ENCODE results near the gene IL11RA. TPM values are rescaled to one million over a fixed set of nuclear protein-coding genes. Genes with fewer than 3 reads are reported as not detected.

Gene IL11RA
- polyA plus RNA-seq, 1 donor: 60.9 TPM

- no CpG with 5 or more reads among the region's 1 CpG for WGBS (ENCODE audit: insufficient coverage, low lambda C conversion rate)
- Histone ChIP-seq H3K9me3 (ENCODE audit: control insufficient read depth, low read depth, low read length) (no peaks in the 10 kb centered on the region), H3K27ac (ENCODE audit: low read length) (no peak overlapping the region), H3K4me1 (ENCODE audit: control insufficient read depth, insufficient read depth, low read length) (peaks cover 29% of the 10 kb centered on the region), H3K27me3 (ENCODE audit: control insufficient read depth, insufficient read depth, low read length) (no peaks in the 10 kb centered on the region), H3K36me3 (ENCODE audit: control insufficient read depth, insufficient read depth, low read length) (no peaks in the 10 kb centered on the region), H3K4me3 (ENCODE audit: low read length) (no peak overlapping the region)
- DNase-seq: no peak
Measured at GRCh38 chr9:34642679-34643078, 9.3 kb upstream of the IL11RA start.

GRCh38 chr9:34644766-34645314, 7.1 kb upstream of the IL11RA start:
- Histone ChIP-seq H3K36me3 (ENCODE audit: control insufficient read depth, insufficient read depth, low read length) (peaks cover 17% of the 10 kb centered on the region), H3K27me3 (ENCODE audit: control insufficient read depth, insufficient read depth, low read length) (no peaks in the 10 kb centered on the region), H3K4me3 (ENCODE audit: low read length) (no peak overlapping the region), H3K4me1 (ENCODE audit: control insufficient read depth, insufficient read depth, low read length) (peaks cover 35% of the 10 kb centered on the region), H3K27ac (ENCODE audit: low read length) (peak overlapping the region; percentile 33), H3K9me3 (ENCODE audit: control insufficient read depth, low read depth, low read length) (no peaks in the 10 kb centered on the region)
- DNase-seq: peak; percentile 81 to 87

GRCh38 chr9:34646211-34647083, 5.5 kb upstream of the IL11RA start, which contains the start of gene GALT:
TSS of gene GALT (plus strand) at chr9:34646675. CDS start at chr9:34646705, 30 bp downstream.
- H3K4me1 ChIP-seq (ENCODE audit: control insufficient read depth, insufficient read depth, low read length): peaks cover 41% of the 10 kb centered on the region
- peak within 1 kb of the TSS; percentile 91 for H3K27ac ChIP-seq (ENCODE audit: low read length)
- peak; percentile 90 to 97 for DNase-seq
- peaks cover 22% of the 10 kb centered on the region for H3K36me3 ChIP-seq (ENCODE audit: control insufficient read depth, insufficient read depth, low read length)
- H3K4me3 ChIP-seq (ENCODE audit: low read length): peak within 1 kb of the TSS; percentile 84
- WGBS (ENCODE audit: insufficient coverage, low lambda C conversion rate): no CpG with 5 or more reads among the region's 43 CpGs
- H3K27me3 ChIP-seq (ENCODE audit: control insufficient read depth, insufficient read depth, low read length): no peaks in the 10 kb centered on the region
- no peaks in the 10 kb centered on the region for H3K9me3 ChIP-seq (ENCODE audit: control insufficient read depth, low read depth, low read length)

DNA sequence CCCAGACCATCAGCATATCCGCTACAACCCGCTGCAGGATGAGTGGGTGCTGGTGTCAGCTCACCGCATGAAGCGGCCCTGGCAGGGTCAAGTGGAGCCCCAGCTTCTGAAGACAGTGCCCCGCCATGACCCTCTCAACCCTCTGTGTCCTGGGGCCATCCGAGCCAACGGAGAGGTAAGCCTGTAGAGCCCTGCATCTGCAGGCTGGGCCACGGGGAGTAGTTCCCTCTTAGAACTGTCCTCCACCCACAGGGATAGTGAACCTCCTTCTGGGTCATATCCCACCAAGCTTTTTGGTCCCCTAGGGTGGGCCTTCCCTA, 4.9 kb upstream of the IL11RA start:
- no peak for DNase-seq
- H3K27ac ChIP-seq (ENCODE audit: low read length): peak overlapping the region; percentile 91
- H3K36me3 ChIP-seq (ENCODE audit: control insufficient read depth, insufficient read depth, low read length): peaks cover 22% of the 10 kb centered on the region
- no CpG with 5 or more reads among the region's 8 CpGs for WGBS (ENCODE audit: insufficient coverage, low lambda C conversion rate)
- H3K4me3 ChIP-seq (ENCODE audit: low read length): peak overlapping the region; percentile 84
- H3K4me1 ChIP-seq (ENCODE audit: control insufficient read depth, insufficient read depth, low read length): peaks cover 46% of the 10 kb centered on the region
- no peaks in the 10 kb centered on the region for H3K9me3 ChIP-seq (ENCODE audit: control insufficient read depth, low read depth, low read length)
- no peaks in the 10 kb centered on the region for H3K27me3 ChIP-seq (ENCODE audit: control insufficient read depth, insufficient read depth, low read length)

DNA sequence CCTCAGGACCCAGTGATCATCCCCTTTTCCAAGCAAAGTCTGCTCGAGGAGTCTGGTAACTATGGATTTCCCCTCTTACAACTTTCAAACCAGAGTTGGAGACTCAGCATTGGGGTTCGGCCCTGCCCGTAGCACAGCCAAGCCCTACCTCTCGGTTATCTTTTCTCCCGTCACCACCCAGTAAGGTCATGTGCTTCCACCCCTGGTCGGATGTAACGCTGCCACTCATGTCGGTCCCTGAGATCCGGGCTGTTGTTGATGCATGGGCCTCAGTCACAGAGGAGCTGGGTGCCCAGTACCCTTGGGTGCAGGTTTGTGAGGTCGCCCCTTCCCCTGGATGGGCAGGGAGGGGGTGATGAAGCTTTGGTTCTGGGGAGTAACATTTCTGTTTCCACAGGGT, 4.3 kb upstream of the IL11RA start:
- Histone ChIP-seq H3K27ac (ENCODE audit: low read length) (peak overlapping the region; percentile 91), H3K36me3 (ENCODE audit: control insufficient read depth, insufficient read depth, low read length) (peaks cover 22% of the 10 kb centered on the region), H3K4me1 (ENCODE audit: control insufficient read depth, insufficient read depth, low read length) (peaks cover 51% of the 10 kb centered on the region), H3K4me3 (ENCODE audit: low read length) (peak overlapping the region; percentile 84), H3K27me3 (ENCODE audit: control insufficient read depth, insufficient read depth, low read length) (no peaks in the 10 kb centered on the region), H3K9me3 (ENCODE audit: control insufficient read depth, low read depth, low read length) (no peaks in the 10 kb centered on the region)
- no CpG with 5 or more reads among the region's 10 CpGs for WGBS (ENCODE audit: insufficient coverage, low lambda C conversion rate)
- peak in 1 of 2 donors; percentile 73 for DNase-seq

GRCh38 chr9:34648673-34649072, 3.3 kb upstream of the IL11RA start:
- no peak for DNase-seq
- Histone ChIP-seq H3K27me3 (ENCODE audit: control insufficient read depth, insufficient read depth, low read length) (no peaks in the 10 kb centered on the region), H3K4me1 (ENCODE audit: control insufficient read depth, insufficient read depth, low read length) (peaks cover 62% of the 10 kb centered on the region), H3K27ac (ENCODE audit: low read length) (no peak overlapping the region), H3K36me3 (ENCODE audit: control insufficient read depth, insufficient read depth, low read length) (peaks cover 22% of the 10 kb centered on the region), H3K9me3 (ENCODE audit: control insufficient read depth, low read depth, low read length) (no peaks in the 10 kb centered on the region), H3K4me3 (ENCODE audit: low read length) (no peak overlapping the region)
- no CpG with 5 or more reads among the region's 8 CpGs for WGBS (ENCODE audit: insufficient coverage, low lambda C conversion rate)

DNA sequence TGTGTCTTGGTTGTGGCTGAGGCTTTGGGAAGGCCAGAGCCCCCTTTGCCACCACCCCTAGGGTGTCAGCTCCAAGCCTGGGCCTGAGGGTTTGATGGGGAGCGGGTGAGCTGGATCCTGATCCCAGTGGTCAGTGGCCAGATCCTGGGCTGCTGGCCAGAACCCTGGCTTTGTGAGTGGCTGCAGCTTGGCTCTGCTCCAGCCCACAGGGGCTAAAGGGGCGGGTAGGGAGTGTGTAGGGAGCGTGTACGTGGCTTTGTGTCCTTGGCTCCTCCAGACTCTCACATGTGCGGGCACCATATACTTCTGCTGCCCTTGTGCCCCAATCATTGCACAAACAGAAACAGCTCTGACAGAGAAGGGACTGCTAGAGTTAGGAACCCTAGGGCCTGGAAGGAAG, 1.2 kb upstream of the IL11RA start:
- no peaks in the 10 kb centered on the region for H3K27me3 ChIP-seq (ENCODE audit: control insufficient read depth, insufficient read depth, low read length)
- no peaks in the 10 kb centered on the region for H3K9me3 ChIP-seq (ENCODE audit: control insufficient read depth, low read depth, low read length)
- H3K36me3 ChIP-seq (ENCODE audit: control insufficient read depth, insufficient read depth, low read length): peaks cover 22% of the 10 kb centered on the region
- no peak overlapping the region for H3K4me3 ChIP-seq (ENCODE audit: low read length)
- H3K27ac ChIP-seq (ENCODE audit: low read length): peak overlapping the region; percentile 75
- DNase-seq: no peak
- peaks cover 57% of the 10 kb centered on the region for H3K4me1 ChIP-seq (ENCODE audit: control insufficient read depth, insufficient read depth, low read length)
- WGBS (ENCODE audit: insufficient coverage, low lambda C conversion rate): no CpG with 5 or more reads among the region's 5 CpGs

- Histone ChIP-seq H3K27ac (ENCODE audit: low read length) (peak overlapping the region; percentile 75), H3K9me3 (ENCODE audit: control insufficient read depth, low read depth, low read length) (no peaks in the 10 kb centered on the region), H3K27me3 (ENCODE audit: control insufficient read depth, insufficient read depth, low read length) (no peaks in the 10 kb centered on the region), H3K36me3 (ENCODE audit: control insufficient read depth, insufficient read depth, low read length) (peaks cover 22% of the 10 kb centered on the region), H3K4me1 (ENCODE audit: control insufficient read depth, insufficient read depth, low read length) (peaks cover 52% of the 10 kb centered on the region), H3K4me3 (ENCODE audit: low read length) (peak overlapping the region; percentile 36)
- WGBS (ENCODE audit: insufficient coverage, low lambda C conversion rate): no CpG with 5 or more reads among the region's 4 CpGs
- DNase-seq: peak in 1 of 2 donors; percentile 66
Measured at GRCh38 chr9:34651321-34651720, 664 bp upstream of the IL11RA start.

DNA sequence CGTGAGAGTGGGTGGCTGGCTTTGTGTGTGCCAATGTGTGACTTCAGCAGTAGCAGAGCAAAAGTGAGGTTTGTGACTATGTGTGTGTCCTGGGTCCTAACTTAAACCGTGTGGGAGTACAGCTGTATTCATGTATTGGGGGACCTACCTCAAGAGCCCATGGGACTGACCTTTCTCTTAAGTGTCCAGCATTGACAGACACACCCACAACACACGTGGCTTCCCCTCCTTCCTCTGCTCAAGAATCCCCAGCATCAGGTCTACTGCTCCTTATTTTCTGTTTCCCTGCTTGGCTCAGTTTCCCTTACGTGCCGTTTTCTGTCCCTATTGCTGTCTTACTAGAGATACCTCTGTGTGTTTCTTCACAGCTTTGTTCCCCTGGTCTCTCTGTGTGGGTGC, 616 bp downstream of the IL11RA start:
- H3K9me3 ChIP-seq (ENCODE audit: control insufficient read depth, low read depth, low read length): no peaks in the 10 kb centered on the region
- no peaks in the 10 kb centered on the region for H3K27me3 ChIP-seq (ENCODE audit: control insufficient read depth, insufficient read depth, low read length)
- peak overlapping the region; percentile 75 for H3K27ac ChIP-seq (ENCODE audit: low read length)
- H3K4me1 ChIP-seq (ENCODE audit: control insufficient read depth, insufficient read depth, low read length): peaks cover 48% of the 10 kb centered on the region
- peak in 1 of 2 donors; percentile 37 for DNase-seq
- peaks cover 29% of the 10 kb centered on the region for H3K36me3 ChIP-seq (ENCODE audit: control insufficient read depth, insufficient read depth, low read length)
- 63% methylated on average over 2 of the region's 5 CpGs for WGBS (ENCODE audit: insufficient coverage, low lambda C conversion rate)
- H3K4me3 ChIP-seq (ENCODE audit: low read length): peak overlapping the region; percentile 36

DNA sequence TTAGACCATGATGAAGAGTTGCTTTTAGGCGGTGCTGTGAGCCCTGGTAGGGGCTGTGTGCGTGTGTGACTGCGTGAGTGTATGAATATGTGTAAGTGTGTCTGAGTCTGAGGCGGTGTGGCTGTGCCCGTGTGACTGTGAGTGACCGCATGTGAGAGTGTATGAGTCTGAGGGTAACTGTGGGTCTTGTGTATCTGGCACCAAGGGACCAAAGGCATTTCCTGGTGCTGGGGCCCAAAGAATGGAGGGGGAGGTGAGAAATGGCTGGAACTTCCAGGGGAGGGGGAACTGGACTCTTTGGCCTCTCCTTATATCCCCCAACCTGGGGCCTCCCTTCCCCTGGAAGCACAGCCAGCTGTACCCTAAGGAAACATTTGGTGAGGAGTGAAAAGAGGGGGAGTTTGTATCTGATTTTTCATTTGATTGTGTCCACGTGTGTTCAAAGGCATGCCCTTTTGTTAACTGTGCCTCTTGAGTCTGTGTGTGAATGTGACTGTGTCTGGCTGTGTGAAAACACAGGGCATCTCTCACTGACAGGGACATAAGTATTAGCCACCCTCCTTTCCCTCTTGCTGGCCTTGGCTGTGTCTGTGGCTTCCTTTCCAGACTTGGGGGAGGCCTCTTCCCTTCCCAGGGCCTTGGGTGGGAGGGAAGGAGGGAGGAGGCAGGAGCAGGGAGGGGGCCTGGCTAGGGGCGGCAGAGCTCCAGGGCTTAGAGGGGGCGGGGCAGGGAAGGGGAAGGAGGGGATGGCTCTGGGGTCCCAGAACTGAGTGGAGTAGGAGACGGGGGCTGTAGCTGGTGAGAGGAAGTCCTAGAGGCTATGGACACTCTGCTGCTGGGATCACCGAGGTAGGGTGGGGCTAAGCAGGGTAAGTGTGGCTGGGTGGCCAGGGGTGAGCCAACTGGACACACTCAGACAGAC, 1.4 kb downstream of the IL11RA start:
- WGBS (ENCODE audit: insufficient coverage, low lambda C conversion rate): no CpG with 5 or more reads among the region's 11 CpGs
- peak in 1 of 2 donors; percentile 43 for DNase-seq
- Histone ChIP-seq H3K27me3 (ENCODE audit: control insufficient read depth, insufficient read depth, low read length) (no peaks in the 10 kb centered on the region), H3K4me1 (ENCODE audit: control insufficient read depth, insufficient read depth, low read length) (peaks cover 40% of the 10 kb centered on the region), H3K36me3 (ENCODE audit: control insufficient read depth, insufficient read depth, low read length) (peaks cover 26% of the 10 kb centered on the region), H3K4me3 (ENCODE audit: low read length) (no peak overlapping the region), H3K27ac (ENCODE audit: low read length) (peak overlapping the region; percentile 75), H3K9me3 (ENCODE audit: control insufficient read depth, low read depth, low read length) (no peaks in the 10 kb centered on the region)
